ENCODE data around the gene CDC42BPA. TPM values are rescaled to one million over a fixed set of nuclear protein-coding genes. Genes with fewer than 3 reads are reported as not detected.
"Not testable (repeated sequence)": the region's sequence is repeated elsewhere in the genome, so short reads cannot be mapped to it uniquely, and the experiment has no call there.

Gene CDC42BPA
- total RNA-seq, 2 experiments from 2014 or later, result 2.7 to 3.0 TPM

DNA sequence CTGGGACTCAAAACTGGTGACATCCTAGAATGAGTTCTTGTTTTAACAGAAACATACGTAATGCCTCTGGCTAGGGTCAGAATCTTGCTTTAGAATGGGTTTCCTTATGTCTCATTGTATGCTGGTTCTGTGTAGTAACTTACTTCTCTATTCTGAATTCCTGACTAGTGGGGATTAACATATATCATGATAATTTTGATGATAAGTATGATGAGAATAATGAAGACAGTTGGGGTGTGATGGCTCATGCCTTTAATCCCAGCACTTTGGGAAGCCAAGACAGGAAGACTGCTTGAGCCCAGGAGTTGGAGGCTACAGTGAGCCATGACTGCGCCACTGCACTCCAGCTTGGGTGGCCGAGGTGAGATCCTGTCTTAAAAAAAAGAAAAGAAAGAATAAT, 31.7 kb upstream of the CDC42BPA start:
- Mint-ChIP-seq H3K27me3 (peaks cover 6% of the 10 kb centered on the region), H3K9me3 (no peaks in the 10 kb centered on the region), H3K4me3 (no peak overlapping the region), H3K36me3 (no peaks in the 10 kb centered on the region), H3K4me1 (no peaks in the 10 kb centered on the region), H3K27ac (no peak overlapping the region)
- DNase-seq, result no peak

DNA sequence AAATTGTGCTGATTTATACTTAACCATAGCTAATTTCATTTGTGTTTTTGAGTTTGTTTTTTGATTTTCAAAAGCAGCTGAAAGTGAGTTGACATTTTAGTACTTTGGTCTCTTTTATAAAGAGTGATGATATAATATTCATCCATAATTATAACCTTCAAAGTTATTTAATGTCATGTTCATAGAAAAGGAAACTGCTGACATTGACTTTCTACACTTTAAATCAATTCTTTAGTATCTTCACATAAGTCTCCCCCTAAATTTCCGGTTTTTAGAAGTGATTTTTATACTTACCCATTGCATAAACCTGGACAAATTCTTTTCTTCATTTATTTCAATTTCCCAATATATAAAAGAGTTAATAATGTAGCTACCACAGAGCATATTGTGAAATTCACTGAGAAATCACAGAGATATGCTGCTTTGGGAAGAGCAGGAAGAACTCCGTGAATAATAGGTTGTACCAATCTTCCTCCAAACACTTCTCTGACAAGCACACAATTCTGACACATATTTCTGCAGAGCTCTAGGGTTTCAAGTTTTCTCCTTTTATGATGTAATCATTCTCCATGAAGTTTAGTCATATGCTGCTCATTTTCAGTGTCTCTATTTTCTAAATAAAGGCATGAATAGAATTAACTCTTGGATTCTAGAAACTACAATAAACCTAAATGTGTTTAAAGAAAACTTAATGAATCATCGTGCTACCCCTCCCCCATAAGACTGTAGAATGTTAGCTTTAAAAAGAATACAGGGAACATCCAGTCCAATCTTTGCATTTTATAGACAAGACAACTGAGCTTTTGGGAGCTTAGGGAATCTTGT, 25.6 kb upstream of the CDC42BPA start:
- no peak overlapping the region for H3K27ac Mint-ChIP-seq
- H3K27me3 Mint-ChIP-seq, result no peaks in the 10 kb centered on the region
- no peak for DNase-seq
- H3K36me3 Mint-ChIP-seq, result no peaks in the 10 kb centered on the region
- no peaks in the 10 kb centered on the region for H3K4me1 Mint-ChIP-seq
- no peak overlapping the region for H3K4me3 Mint-ChIP-seq
- H3K9me3 Mint-ChIP-seq, result peaks cover 2% of the 10 kb centered on the region

DNA sequence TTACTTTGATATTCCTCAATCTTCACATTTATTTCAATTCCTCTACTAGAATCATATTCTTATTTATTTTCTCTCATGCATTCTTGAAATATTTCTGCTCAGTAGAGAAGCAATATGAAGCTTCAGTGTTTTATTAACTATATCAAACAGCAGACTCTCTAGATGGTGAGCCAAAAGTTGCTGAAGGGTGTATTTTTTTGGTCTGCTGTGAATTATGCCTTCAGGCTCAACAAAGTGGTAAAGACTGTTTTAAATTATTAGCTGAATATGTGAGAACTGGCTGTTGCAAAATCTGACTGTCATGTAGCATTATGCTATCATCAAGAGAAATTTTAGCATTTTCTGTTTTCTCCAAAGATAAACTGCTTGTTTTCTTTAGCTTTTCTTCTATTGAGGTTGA, 24.9 kb upstream of the CDC42BPA start:
- no peak for DNase-seq
- H3K4me1 Mint-ChIP-seq, result no peaks in the 10 kb centered on the region
- no peaks in the 10 kb centered on the region for H3K27me3 Mint-ChIP-seq
- H3K27ac Mint-ChIP-seq, result no peak overlapping the region
- no peaks in the 10 kb centered on the region for H3K36me3 Mint-ChIP-seq
- peaks cover 2% of the 10 kb centered on the region for H3K9me3 Mint-ChIP-seq
- no peak overlapping the region for H3K4me3 Mint-ChIP-seq

- H3K27ac Mint-ChIP-seq, result no peak overlapping the region
- no peaks in the 10 kb centered on the region for H3K27me3 Mint-ChIP-seq
- H3K36me3 Mint-ChIP-seq, result no peaks in the 10 kb centered on the region
- H3K4me3 Mint-ChIP-seq, result no peak overlapping the region
- no peak for DNase-seq
- no peaks in the 10 kb centered on the region for H3K4me1 Mint-ChIP-seq
- H3K9me3 Mint-ChIP-seq, result peaks cover 2% of the 10 kb centered on the region
Observed at GRCh38 chr1:227342075-227342829, 24.0 kb upstream of the CDC42BPA start.

DNA sequence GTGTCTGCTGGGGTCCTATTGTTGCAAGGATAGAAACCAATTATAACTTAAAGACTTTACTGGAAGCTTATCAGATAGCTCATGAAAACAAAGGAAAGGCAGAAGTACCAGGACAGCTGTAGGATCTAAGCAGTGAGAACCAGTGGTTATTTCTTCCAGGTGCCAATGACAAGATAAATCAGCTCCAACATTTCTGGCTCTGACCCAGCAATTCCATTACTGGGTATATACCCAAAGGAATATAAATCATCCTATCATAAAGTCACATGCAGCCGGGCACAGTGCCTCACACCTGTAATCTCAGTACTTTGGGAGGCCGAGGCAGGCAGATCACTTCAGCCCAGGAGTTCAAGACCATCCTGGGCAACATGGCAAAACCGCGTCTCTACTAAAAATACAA, 17.8 kb upstream of the CDC42BPA start:
- not testable (repeated sequence) for H3K9me3 Mint-ChIP-seq, H3K27ac Mint-ChIP-seq, H3K27me3 Mint-ChIP-seq, H3K4me1 Mint-ChIP-seq, H3K4me3 Mint-ChIP-seq, H3K36me3 Mint-ChIP-seq, DNase-seq

- Mint-ChIP-seq H3K4me3 (no peak overlapping the region), H3K27ac (no peak overlapping the region), H3K9me3 (peaks cover 7% of the 10 kb centered on the region), H3K36me3 (peaks cover 2% of the 10 kb centered on the region), H3K27me3 (peaks cover 10% of the 10 kb centered on the region), H3K4me1 (no peaks in the 10 kb centered on the region)
- DNase-seq, result no peak
Observed at GRCh38 chr1:227335242-227336020, 17.1 kb upstream of the CDC42BPA start.

DNA sequence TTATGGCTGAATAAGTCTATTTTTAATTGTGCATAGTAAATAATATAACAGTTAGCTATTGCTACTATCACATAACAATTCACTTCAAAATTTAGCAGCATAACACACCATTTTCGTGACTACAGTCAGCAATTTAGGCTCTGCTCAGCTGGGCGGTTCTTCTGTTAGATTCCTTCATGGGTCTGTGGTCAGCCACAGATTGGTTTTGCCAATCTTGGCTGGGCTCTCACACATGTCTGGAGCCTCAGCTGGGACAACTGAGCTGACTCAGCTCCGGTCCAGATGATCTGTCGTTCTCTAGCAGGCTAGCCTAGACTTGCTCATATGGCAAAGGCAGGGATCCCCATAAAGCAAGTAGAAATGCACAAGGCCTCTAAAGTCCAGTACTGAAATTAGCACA, 15.1 kb upstream of the CDC42BPA start:
- peaks cover 13% of the 10 kb centered on the region for H3K27me3 Mint-ChIP-seq
- H3K4me1 Mint-ChIP-seq, result no peaks in the 10 kb centered on the region
- peaks cover 7% of the 10 kb centered on the region for H3K9me3 Mint-ChIP-seq
- no peak overlapping the region for H3K27ac Mint-ChIP-seq
- DNase-seq, result no peak
- H3K4me3 Mint-ChIP-seq, result no peak overlapping the region
- peaks cover 2% of the 10 kb centered on the region for H3K36me3 Mint-ChIP-seq

DNA sequence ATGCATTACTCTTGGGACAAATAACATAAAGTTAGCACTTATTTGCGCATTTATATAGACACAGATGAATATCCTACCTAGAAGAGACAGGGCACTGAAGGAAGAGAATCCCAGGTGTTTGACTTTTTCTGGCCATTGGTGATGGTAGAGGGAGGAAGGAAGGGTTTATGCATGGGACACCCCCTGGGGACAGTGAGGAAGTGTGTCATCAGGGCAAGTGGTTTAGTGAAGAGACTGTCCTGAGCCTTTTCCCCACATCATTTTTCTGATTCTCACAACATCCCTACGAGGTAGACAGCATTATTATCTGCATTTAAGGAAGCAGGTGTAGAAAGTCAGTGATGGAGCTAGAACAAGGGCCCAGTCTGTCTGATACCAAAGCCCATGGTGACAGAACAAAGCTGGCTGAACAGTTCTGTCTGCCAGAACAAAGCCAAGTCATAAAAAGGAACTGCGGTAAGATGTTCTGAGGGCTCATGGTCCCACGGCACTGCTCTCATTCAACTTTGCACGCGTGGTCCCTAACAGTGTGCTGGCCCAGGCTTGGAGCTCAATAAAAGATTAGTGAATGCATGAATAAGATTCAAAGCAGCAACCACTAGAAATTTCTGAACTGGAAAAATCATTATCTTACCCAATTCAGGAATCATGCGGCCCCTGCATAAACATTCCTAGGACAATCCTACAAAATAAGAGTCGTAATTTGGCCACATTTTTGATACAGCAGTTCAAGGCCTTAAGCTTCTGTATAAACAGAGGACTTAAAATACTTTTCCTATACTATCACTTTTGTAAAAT, 12.2 kb upstream of the CDC42BPA start:
- peaks cover 2% of the 10 kb centered on the region for H3K36me3 Mint-ChIP-seq
- no peaks in the 10 kb centered on the region for H3K4me1 Mint-ChIP-seq
- H3K27me3 Mint-ChIP-seq, result peaks cover 16% of the 10 kb centered on the region
- H3K4me3 Mint-ChIP-seq, result no peak overlapping the region
- no peak for DNase-seq
- no peak overlapping the region for H3K27ac Mint-ChIP-seq
- peaks cover 7% of the 10 kb centered on the region for H3K9me3 Mint-ChIP-seq

GRCh38 chr1:227328405-227329019, 10.2 kb upstream of the CDC42BPA start:
- H3K4me1 Mint-ChIP-seq, result no peaks in the 10 kb centered on the region
- peaks cover 6% of the 10 kb centered on the region for H3K9me3 Mint-ChIP-seq
- H3K4me3 Mint-ChIP-seq, result no peak overlapping the region
- H3K27ac Mint-ChIP-seq, result no peak overlapping the region
- peaks cover 12% of the 10 kb centered on the region for H3K27me3 Mint-ChIP-seq
- peaks cover 2% of the 10 kb centered on the region for H3K36me3 Mint-ChIP-seq
- DNase-seq, result no peak

DNA sequence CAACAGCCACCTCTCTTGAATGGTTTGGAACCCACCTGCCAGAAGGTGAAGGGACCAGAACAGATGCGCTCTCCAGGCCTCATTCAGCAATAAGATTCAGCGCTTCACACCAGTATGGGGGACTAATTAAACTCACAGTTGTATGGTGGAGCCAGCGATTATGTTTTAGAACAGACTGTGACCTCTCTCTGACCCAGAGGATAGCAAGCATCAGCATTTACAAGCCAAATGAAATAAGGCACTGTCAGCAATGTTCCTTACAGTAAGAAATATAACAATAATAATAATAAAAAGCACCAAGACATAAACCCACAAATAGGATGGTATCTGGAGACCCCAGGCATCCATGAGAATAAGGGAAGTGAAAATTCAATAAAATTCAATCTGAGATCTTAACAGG, 6.9 kb upstream of the CDC42BPA start:
- peaks cover 3% of the 10 kb centered on the region for H3K4me1 Mint-ChIP-seq
- no peak for DNase-seq
- H3K36me3 Mint-ChIP-seq, result no peaks in the 10 kb centered on the region
- H3K9me3 Mint-ChIP-seq, result no peaks in the 10 kb centered on the region
- peaks cover 29% of the 10 kb centered on the region for H3K27me3 Mint-ChIP-seq
- no peak overlapping the region for H3K4me3 Mint-ChIP-seq
- no peak overlapping the region for H3K27ac Mint-ChIP-seq

- no peaks in the 10 kb centered on the region for H3K36me3 Mint-ChIP-seq
- no peaks in the 10 kb centered on the region for H3K9me3 Mint-ChIP-seq
- no peak overlapping the region for H3K27ac Mint-ChIP-seq
- DNase-seq, result no peak
- H3K27me3 Mint-ChIP-seq, result peaks cover 38% of the 10 kb centered on the region
- H3K4me3 Mint-ChIP-seq, result no peak overlapping the region
- peaks cover 4% of the 10 kb centered on the region for H3K4me1 Mint-ChIP-seq
Observed at GRCh38 chr1:227323967-227324268, 5.6 kb upstream of the CDC42BPA start.

DNA sequence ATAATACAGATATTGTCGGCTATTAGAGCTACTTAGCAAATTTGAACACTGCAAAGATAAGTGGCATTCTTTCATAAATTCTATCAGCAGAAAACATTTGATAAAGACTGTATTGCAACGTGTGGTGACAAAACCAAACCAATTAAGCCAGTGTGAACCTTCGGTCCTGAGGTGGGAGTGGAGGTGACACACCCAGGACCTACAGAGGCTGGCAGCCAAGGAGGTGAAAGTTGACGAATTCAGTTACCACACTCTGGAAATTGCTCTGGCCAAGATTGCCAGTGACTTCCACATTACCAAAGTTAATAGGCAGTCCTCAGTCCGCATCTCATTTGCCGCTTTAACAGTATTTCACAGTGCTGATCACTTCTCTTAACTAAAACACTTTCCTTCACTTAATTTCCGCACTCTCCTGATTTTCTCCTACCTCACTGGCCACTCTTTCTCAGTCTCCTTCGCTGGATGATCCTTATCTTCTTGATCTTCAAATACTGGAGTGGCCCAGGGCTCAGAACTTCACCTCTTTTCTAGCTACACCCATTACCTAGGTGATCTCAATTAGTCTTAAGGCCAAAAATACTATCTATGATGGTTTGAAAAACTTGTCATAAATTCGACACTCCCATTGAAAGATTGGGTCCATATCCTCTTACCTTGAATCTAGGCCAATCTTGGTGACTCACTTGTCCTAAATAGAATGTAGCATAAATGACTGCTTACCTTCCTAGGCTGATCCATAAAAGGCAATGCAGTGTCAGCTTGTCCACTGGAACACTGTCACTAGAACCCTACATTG, 5.1 kb upstream of the CDC42BPA start:
- no peaks in the 10 kb centered on the region for H3K9me3 Mint-ChIP-seq
- no peak for DNase-seq
- H3K4me3 Mint-ChIP-seq, result no peak overlapping the region
- no peaks in the 10 kb centered on the region for H3K36me3 Mint-ChIP-seq
- H3K4me1 Mint-ChIP-seq, result peaks cover 4% of the 10 kb centered on the region
- H3K27ac Mint-ChIP-seq, result no peak overlapping the region
- peaks cover 41% of the 10 kb centered on the region for H3K27me3 Mint-ChIP-seq

DNA sequence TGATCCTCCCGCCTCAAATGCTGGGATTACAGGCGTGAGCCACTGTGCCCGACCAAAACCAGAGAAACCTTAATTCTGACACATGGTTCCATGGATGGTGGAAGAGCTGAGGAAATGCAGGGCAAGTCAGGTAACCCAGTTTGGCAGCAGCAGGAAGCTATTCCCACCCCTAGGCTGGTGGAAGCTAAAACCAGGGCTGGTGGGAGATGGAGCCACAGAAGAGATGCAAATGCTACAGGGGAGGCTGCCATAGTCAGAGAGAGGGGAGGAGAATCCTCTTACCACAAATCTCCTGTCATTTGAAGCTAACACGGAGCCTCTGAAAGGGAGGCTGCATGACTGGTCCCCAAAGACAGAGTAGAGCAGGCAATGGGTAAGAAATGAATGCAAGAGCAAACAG, 4.1 kb upstream of the CDC42BPA start:
- Mint-ChIP-seq H3K27me3 (peaks cover 41% of the 10 kb centered on the region), H3K4me1 (peaks cover 4% of the 10 kb centered on the region)

DNA sequence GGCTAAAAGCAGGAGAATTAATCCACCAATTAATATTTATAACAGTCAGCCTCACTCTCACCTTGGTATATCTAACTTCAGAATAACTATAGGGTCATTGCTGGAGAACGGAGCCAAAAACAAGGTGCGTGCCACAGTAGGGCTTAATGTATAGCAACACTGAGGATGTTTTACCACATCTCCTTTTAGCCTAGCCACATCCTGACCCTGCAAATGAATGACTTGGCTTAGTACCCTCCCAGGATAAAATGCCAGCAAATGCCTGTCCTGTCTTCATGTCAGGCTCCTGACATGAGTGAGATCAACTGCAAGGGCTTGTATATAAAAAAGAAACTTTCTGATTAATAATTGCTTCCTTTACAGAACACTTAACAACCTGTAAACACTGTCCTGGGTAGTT, 2.7 kb upstream of the CDC42BPA start:
- DNase-seq, result no peak
- H3K27me3 Mint-ChIP-seq, result peaks cover 55% of the 10 kb centered on the region
- H3K36me3 Mint-ChIP-seq, result no peaks in the 10 kb centered on the region
- H3K9me3 Mint-ChIP-seq, result no peaks in the 10 kb centered on the region
- H3K4me1 Mint-ChIP-seq, result peaks cover 8% of the 10 kb centered on the region
- no peak overlapping the region for H3K4me3 Mint-ChIP-seq
- H3K27ac Mint-ChIP-seq, result no peak overlapping the region

More for the DNA sequence above, 4.1 kb upstream of the CDC42BPA start:
- Mint-ChIP-seq H3K27ac (no peak overlapping the region), H3K4me3 (no peak overlapping the region), H3K36me3 (no peaks in the 10 kb centered on the region), H3K9me3 (no peaks in the 10 kb centered on the region)
- DNase-seq, result no peak

Measured in activated naive CD8-positive, alpha-beta T cell treated with anti-CD3 and anti-CD28 coated beads for 36 hours (primary cell).